HG02870 (cell line): Measurements from ENCODE around the gene PERCC1.
A peak's percentile ranks its signal among the peaks of the same experiment; 100 is the strongest.

Source experiments
- ATAC-seq: cut with Tn5 transposase; IDR thresholded peaks from one replicate; pipeline ENCODE4 v1.9.1; 2021; ENCODE audit warnings: mild to moderate bottlenecking, moderate library complexity; ENCODE audit not compliant: unreplicated experiment

Gene PERCC1

GRCh38 chr16:1408171-1408837, 22.6 kb upstream of the PERCC1 start:
- ATAC-seq = peak; percentile 79

GRCh38 chr16:1412847-1413246, 18.0 kb upstream of the PERCC1 start:
- no peak for ATAC-seq

- no peak for ATAC-seq
These were observed 17.0 kb upstream of the PERCC1 start for GRCh38 chr16:1413684-1414531.

GRCh38 chr16:1414532-1415260, 16.2 kb upstream of the PERCC1 start, which contains the start of gene UNKL:
Gene UNKL, minus strand, starts transcription at chr16:1414704. Its CDS starts 13 bp downstream, at chr16:1414691.
- ATAC-seq = no peak

GRCh38 chr16:1416521-1416941, 14.3 kb upstream of the PERCC1 start:
- ATAC-seq = no peak

- peak; percentile 12 for ATAC-seq
These were observed 10.8 kb upstream of the PERCC1 start for GRCh38 chr16:1420111-1420539.

GRCh38 chr16:1422076-1422475, 8.8 kb upstream of the PERCC1 start:
- ATAC-seq = no peak

- no peak for ATAC-seq
These were observed 6.8 kb upstream of the PERCC1 start for GRCh38 chr16:1424028-1424427.

GRCh38 chr16:1425616-1426370, 5.1 kb upstream of the PERCC1 start:
- ATAC-seq = no peak

GRCh38 chr16:1426734-1427471, 4.0 kb upstream of the PERCC1 start:
- no peak for ATAC-seq

- ATAC-seq = no peak
These were observed 3.1 kb upstream of the PERCC1 start for GRCh38 chr16:1427473-1428461.

- ATAC-seq = no peak
These were observed 2.4 kb upstream of the PERCC1 start for GRCh38 chr16:1428511-1428910.

GRCh38 chr16:1429012-1429411, 1.9 kb upstream of the PERCC1 start:
- ATAC-seq = no peak

- ATAC-seq = no peak
These were observed 1.2 kb upstream of the PERCC1 start for GRCh38 chr16:1429631-1430030.

- no peak for ATAC-seq
These were observed 592 bp upstream of the PERCC1 start for GRCh38 chr16:1430214-1430758.

GRCh38 chr16:1431497-1432270, 806 bp downstream of the PERCC1 start:
- no peak for ATAC-seq

GRCh38 chr16:1432388-1433262, 1.7 kb downstream of the PERCC1 start:
- no peak for ATAC-seq
